HS-5 (cell line): ENCODE measurements around the gene ERC2.

Experiments used
- DNase-seq: peaks from one replicate; pipeline ENCODE4 v3.0.0-alpha.2; 2012; ENCODE audit warnings: low read depth

ERC2 gene

GRCh38 chr3:55790596-55791350 is 677.5 kb downstream of the ERC2 start:
- DNase-seq = no peak

- DNase-seq = no peak
These were observed 678.8 kb downstream of the ERC2 start for GRCh38 chr3:55789516-55789915.

GRCh38 chr3:55782807-55783206 is 685.5 kb downstream of the ERC2 start:
- DNase-seq = no peak

- no peak for DNase-seq
These were observed 685.9 kb downstream of the ERC2 start for GRCh38 chr3:55782351-55782750.

GRCh38 chr3:55780913-55781312 is 687.4 kb downstream of the ERC2 start:
- no peak for DNase-seq

- no peak for DNase-seq
These were observed 688.7 kb downstream of the ERC2 start for GRCh38 chr3:55779543-55779942.

GRCh38 chr3:55775366-55776154 is 692.7 kb downstream of the ERC2 start:
- no peak for DNase-seq

- no peak for DNase-seq
These were observed 693.4 kb downstream of the ERC2 start for GRCh38 chr3:55774856-55775255.

GRCh38 chr3:55771503-55771902 is 696.8 kb downstream of the ERC2 start:
- no peak for DNase-seq

GRCh38 chr3:55770077-55770476 is 698.2 kb downstream of the ERC2 start:
- DNase-seq = no peak

GRCh38 chr3:55766753-55767152 is 701.5 kb downstream of the ERC2 start:
- no peak for DNase-seq

GRCh38 chr3:55765906-55766701 is 702.2 kb downstream of the ERC2 start:
- no peak for DNase-seq

GRCh38 chr3:55765398-55765797 is 702.9 kb downstream of the ERC2 start:
- DNase-seq = no peak

GRCh38 chr3:55756976-55757375 is 711.3 kb downstream of the ERC2 start:
- no peak for DNase-seq

GRCh38 chr3:55755516-55756205 is 712.6 kb downstream of the ERC2 start:
- no peak for DNase-seq

GRCh38 chr3:55752911-55753310 is 715.4 kb downstream of the ERC2 start:
- no peak for DNase-seq

GRCh38 chr3:55751730-55752129 is 716.5 kb downstream of the ERC2 start:
- no peak for DNase-seq

GRCh38 chr3:55750525-55750924 is 717.7 kb downstream of the ERC2 start:
- DNase-seq = peak; percentile 95

- no peak for DNase-seq
These were observed 719.2 kb downstream of the ERC2 start for GRCh38 chr3:55749036-55749435.

GRCh38 chr3:55746808-55747413 is 721.4 kb downstream of the ERC2 start:
- DNase-seq = no peak

GRCh38 chr3:55742832-55743136 is 725.5 kb downstream of the ERC2 start:
- DNase-seq = no peak
